AG09319 (cell line): Measurements from ENCODE around the gene KRTAP10-6.

Experiments
- DNase-seq: peaks from one replicate; pipeline ENCODE4 v3.0.0-alpha.2; 2010; ENCODE audit warnings: low read depth; ENCODE audit errors: extremely low read depth
- TF ChIP-seq, protein P1 (sequence below): IDR thresholded peaks from 2 replicates; pipeline ENCODE4 v1.5.1; 2011; ENCODE audit warnings: low read depth, mild to moderate bottlenecking, inconsistent platforms, low read length, moderate library complexity

Gene KRTAP10-6

DNA sequence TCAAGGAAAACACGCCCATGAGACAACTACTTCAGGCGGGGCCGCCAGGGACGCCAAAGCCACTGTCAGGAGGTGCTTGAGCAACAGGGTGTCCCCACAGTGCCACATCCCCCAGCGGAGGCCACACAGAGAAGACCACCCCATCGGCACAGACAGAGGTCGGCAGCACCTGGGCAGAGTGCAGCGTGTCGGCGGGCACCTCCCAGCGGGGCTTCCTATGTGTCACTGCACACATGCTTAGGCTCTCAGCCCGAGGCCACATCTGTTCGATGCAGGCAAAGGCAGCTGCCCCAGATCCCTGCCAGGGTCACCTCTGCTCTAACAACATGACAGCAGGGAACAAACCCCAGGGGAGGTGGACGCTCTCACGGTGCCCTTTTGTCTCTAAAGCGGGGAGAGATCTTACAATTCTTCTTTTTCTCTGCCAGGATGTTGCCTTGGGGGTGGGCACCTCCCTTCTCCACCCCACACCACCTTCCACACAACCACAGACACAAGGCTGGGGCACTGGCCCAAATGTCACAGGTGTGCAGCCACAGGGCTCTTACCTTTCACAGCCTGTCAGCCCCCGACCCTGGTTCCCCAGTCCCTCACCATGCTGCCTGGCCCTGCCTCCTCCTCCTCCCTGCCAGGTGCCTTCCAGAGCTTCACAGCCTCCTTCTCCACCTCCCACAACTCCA, 23.7 kb upstream of the KRTAP10-6 start:
- DNase-seq, result no peak

DNA sequence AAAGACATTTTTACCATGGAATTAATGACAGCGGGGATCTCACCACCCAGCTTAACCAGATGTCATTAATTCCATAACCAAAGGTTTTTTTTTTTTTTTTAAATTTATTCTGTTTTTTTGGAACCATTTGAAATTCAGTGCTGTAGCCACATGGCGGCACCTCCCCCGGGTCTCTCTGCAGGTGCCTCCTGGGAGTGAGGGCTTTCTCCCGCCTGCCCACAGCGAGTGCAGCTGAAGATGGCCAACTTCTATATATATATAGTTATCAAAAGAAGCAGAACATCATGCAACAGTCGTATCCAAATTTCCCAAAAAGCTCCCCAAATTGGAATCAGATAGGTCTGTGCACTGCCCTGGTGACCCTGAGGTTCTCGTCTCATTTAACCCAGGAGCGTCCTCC, 23.2 kb upstream of the KRTAP10-6 start:
- TF ChIP-seq, protein P1, sequence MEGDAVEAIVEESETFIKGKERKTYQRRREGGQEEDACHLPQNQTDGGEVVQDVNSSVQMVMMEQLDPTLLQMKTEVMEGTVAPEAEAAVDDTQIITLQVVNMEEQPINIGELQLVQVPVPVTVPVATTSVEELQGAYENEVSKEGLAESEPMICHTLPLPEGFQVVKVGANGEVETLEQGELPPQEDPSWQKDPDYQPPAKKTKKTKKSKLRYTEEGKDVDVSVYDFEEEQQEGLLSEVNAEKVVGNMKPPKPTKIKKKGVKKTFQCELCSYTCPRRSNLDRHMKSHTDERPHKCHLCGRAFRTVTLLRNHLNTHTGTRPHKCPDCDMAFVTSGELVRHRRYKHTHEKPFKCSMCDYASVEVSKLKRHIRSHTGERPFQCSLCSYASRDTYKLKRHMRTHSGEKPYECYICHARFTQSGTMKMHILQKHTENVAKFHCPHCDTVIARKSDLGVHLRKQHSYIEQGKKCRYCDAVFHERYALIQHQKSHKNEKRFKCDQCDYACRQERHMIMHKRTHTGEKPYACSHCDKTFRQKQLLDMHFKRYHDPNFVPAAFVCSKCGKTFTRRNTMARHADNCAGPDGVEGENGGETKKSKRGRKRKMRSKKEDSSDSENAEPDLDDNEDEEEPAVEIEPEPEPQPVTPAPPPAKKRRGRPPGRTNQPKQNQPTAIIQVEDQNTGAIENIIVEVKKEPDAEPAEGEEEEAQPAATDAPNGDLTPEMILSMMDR, result no peak
- no peak for DNase-seq

More for the DNA sequence above, 23.7 kb upstream of the KRTAP10-6 start:
- TF ChIP-seq, protein P1, result no peak

DNA sequence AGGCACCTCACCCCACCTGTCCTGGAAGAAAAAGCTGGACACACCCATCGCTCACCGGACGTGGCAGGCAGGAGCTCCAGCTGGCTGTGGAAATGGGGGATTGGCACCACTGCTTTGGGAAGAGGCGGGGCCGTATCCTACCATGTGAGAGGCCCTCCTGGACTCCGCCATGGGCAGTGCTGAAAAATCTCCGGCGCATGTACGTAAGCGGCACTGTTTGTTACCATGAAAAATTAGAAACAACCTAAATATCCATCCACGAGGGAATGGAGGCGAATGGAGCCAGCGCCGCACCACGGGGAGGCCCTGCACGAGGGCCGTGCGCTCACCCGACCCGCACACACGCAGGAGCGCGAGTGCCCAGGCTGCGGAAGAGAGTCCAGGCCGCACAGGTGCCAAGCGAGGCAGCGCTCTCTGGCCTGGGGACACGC, 22.7 kb upstream of the KRTAP10-6 start:
- DNase-seq, result no peak
- TF ChIP-seq, protein P1, result no peak

DNA sequence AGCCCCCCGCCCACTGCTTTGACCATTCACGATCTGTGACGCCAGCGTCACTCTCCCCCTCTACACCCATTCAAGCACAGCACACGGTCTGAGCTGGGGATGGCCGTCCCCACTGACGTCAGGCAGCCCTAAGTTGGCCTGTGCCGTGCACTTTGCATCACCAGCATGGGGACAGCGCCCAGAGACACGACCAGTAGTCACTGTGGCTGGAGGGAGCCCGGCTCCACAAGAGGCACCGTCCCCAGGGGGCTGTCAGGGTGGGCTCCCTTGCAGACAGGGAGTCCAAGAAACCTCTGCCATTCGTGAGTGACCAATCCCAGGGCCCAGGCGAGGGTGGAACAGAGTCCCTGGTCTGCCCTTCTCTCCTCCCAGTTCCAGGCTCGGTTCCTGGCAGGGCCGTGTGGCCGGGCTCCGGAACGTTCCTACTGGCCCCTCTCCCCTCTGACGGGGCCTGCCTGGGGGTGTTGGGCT, 21.9 kb upstream of the KRTAP10-6 start:
- DNase-seq, result no peak
- TF ChIP-seq, protein P1, result no peak

DNA sequence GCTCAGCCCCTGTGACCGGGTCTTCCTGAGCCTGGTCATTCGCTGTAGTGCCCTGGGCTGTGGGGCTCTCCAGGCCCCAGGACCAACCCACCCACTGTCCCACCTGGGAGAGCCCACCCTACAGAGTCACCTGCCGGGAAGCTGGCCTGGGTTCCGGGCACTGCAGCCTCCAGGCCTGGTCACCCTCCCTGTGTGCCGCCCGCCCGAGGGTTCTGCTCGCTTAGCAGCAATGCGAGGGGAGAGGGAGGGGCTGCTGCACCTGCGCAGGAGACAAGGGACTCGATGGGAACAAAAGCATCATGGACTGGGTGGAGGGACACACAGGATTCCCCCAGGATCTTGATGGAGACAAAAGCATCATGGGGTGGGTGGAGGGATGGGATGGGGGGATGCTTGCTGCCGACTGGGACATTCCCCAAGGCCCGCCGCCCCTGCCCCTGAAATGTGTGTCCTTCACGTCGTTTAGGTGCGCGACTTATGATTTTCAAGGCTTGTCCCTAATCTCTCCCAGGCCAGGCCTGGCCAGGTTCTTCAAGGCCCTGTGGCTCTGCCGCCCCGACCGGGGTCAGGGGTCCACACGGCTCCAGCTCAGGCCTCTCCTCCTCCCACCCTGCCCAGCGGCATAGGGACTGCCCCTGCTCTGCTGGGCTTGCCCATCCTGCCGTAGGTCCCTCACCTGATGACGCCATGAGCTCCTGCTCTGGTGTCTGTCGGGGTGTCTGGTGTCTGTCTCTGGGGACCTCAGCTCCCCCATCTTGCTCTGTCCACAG, 21.3 kb upstream of the KRTAP10-6 start:
- DNase-seq, result no peak
- TF ChIP-seq, protein P1, result no peak

DNA sequence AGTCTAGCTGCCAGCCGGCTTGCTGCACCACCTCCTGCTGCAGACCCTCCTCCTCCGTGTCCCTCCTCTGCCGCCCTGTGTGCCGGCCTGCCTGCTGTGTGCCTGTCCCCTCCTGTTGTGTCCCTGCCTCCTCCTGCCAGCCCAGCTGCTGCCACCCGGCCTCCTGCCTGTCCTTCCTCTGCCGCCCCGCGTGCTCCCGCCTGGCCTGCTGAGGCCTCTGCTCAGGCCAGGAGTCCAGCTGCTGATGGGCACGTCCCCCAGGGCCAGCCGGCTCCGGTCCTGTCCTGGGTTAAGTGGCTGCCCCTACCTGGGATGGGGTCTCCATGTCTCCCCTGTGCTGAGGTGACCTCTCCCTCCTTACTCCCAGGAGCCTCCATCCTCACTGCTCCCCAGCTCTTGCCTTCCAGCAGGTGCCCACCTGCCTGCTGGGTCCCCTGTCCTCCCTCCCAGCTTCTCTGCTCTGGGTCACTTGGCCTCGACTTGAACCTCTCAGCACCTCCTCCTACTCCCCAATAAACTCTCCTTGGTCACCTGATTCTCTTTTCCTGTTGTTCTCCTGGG, 20.4 kb upstream of the KRTAP10-6 start:
- TF ChIP-seq, protein P1, result no peak
- no peak for DNase-seq

DNA sequence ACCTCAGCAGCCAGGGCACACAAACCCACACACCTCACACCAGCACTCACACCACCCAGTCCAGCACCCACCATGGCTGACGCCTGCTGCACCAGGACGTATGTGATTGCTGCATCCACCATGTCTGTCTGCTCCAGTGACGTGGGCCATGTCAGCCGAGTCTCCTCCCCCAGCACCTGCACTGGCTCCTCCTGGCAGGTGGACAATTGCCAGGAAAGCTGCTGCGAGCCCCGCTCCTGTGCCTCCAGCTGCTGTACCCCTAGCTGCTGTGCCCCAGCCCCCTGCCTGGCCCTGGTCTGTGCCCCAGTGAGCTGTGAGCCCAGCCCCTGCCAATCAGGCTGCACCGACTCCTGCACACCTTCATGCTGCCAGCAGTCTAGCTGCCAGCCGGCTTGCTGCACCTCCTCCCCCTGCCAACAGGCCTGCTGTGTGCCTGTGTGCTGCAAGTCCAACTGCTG, 19.8 kb upstream of the KRTAP10-6 start, which contains the start of gene KRTAP10-8:
Gene KRTAP10-8 (plus strand): TSS at position 51 of the 458 bp plus-strand sequence. CDS start 22 bp downstream, at position 73.
- DNase-seq, result no peak
- TF ChIP-seq, protein P1, result no peak
